ENCODE results near the gene ADCY7.

Gene ADCY7

DNA sequence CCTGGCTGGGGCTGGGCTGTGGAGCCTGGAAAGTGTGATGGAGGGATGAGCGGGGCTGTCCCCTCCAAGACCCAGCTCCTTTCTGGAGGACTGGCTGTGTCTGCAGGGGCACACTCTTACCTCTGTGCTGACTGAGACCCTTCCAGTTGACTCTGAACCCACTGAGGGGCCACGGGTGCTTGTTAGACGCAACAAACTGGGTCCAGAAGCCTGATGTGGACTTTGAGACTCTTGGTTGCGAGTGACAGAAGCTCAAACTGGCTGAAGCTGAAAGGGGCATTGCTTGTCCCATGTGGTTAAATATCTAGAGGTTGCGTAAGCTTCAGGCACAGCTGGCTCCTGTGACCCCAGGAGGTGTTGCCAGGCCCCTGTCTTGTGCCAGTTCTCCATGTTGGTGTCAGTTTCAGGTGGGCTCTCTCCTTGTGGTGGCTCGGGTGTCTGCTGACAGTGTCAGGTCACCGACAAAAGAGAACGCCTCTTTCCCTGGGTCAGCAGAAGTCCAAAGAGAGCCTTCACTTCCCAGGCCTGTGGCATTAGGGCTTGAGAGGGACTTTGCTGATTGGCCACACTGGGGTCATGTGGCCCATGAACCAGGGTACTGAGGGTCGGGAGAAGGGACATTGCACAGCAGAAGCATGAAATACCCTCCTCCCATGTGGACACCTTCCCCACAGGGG lies 16.7 kb downstream of the ADCY7 start:
- DNase-seq, result no peak

DNA sequence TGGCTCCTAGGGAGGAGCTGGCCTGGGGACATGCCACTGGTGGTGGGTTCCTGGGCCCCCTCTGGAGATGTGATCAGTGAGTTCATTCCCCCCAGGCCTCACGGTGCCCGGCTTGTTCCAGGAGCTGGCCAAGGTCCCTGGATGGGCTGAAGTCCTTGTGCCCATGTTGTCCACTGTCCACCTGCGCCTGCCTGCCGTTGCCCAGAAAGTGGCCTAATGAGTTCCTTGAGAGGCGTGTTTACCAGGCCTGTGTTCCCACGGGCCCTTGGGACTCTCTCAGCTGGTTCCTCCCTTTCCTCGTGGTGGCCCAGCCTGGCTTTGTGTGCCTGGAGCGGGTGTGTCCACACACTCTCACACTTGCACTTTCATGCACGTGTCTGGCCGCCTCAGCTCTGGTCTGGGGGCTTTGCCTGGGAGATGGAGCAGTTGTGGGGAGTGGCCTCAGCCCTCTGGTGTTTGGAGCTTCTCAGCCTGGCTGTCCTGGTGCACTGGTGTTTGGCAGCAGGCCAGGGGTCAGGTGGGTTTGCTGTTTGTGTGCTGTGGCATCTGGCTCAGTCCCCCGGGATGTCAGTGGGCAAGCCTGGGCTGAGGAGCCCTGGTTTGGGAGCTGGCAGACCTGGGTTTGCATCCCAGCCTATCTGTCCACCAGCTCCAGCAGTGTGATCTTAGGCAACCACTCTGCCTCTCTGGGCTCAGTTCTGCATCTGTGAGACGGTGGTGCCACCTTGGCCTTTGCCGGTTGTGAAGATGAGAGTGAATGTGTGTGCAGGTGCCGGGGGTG lies 18.0 kb downstream of the ADCY7 start:
- DNase-seq, result no peak

DNA sequence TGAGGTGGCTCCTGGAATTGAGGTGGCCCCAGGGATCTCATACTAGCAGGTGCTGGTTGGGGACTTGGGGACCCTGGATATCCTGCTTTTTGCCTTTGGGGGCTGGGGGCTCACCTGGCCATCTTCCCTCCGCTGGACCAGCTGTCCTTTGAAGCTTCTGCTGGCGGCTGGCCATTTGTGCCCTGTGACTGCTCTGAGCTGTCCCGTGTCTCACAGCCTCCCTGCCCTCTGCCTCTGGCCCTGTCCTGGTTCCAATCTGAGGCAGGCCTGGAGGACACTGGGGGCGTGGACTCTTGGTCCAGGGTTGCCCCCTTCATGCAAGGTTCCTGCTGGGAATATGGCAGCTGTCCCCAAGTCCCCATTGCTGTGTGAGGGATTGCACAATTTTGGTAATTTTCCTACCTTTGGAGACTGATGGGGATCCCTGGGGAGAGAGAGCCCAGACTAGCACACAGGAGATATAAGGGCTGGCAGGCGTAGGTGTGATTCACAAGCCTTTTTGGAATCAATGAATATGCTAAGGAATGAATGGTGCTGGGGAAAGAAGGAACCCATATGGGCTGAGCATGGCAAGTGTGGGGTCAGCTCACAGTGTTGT lies 19.2 kb downstream of the ADCY7 start:
- no peak for DNase-seq

DNA sequence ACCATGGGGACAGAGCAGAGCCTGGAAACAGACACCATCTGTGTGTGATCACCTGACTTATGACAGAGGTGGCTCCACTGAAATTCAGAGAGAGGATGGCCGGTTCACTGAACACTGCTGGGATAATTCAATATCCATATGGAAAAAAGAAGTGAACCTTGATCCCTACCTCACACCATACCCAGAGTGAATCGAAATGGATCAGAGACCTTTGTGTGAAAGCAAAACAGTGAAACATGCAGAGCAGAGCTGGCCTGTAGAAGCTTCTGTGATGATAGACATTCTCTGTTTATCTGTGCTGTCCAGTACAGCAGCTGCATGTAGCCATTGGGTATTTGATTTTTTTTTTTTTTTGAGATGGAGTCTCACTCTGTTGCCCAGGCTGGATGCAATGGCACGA lies 20.3 kb downstream of the ADCY7 start:
- no peak for DNase-seq

DNA sequence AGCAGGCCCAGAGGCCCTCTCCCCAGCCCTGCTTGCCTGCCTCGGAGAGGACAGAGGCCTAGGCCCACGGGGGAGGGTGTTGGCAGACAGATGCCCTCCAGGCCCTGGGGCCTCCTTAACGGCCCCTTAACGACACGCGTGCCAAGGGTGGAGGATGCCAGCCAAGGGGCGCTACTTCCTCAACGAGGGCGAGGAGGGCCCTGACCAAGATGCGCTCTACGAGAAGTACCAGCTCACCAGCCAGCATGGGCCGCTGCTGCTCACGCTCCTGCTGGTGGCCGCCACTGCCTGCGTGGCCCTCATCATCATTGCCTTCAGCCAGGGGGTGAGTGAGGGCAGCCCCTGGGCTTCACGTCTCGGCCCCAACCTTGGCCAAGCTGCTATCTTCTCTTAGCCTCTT lies 21.7 kb downstream of the ADCY7 start:
- no peak for DNase-seq

DNA sequence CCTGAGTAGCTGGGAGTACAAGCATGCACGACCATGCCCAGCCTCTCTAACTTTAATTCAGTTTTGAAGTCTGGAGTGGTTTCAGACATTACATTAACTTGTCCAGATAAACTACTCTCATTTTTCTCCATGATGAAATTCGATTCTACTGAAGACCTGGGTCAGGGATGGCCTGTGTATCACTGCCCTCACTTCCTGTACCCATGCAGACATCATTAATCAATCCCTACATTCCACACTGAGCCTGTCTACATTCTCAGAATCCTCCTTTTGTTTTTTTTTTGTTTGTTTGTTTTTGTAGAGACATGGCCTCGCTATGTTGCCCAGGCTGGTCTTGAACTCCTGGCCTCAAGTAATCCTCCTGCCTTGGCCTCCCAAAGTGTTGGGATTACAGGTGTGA lies 22.6 kb downstream of the ADCY7 start:
- DNase-seq, result no peak

DNA sequence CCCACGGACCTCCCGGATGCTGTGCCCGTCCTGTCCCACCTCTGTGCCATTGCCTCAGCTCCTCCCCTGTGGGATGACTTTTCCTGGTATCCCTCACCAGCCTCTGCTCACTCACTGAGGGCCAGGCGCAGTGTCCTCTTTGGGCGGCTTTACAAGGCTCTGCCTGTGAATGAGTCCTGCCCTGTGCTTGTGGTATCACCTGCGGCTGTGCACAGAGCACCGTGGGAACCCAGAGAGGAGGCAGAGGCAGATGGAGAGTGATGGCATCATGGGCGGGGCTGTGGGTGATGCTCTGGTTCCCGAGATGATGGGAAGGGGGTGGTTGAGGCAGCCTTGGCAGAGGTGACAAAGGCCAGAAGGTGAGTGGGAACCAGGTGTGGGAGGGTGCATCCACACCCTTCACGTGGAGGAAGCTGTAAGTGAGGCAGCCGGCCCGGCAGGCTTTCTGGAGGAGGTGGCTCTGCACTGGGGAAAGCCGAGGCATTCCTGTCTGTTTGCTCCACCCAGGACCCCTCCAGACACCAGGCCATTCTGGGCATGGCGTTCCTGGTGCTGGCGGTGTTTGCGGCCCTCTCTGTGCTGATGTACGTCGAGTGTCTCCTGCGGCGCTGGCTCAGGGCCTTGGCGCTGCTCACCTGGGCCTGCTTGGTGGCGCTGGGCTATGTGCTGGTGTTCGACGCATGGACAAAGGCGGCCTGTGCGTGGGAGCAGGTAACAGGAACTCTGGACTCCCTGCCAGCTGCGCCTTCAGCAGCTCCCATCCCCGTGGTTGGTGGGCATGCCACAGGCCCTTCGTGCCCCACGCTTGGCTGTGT lies 23.8 kb downstream of the ADCY7 start:
- DNase-seq, result no peak

DNA sequence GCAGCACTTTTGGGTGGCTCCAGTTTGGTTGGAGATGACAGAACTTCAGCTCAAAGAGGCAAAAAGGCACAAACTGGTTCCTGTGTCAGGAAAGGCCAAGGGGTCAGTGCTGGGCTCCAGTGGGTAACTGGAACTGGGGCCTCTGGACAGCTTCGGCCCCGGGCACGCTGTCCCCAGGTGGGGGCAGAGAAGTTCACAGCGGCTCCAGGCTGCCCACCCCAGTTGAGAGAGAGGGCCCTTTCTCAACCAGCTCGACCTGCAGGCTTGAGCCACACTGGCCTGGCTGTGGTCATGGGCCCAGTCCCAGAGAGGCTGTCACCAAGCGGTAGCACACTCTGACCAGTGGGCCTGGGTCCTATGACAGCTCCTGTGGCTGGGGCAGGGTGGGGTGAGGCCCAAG lies 24.5 kb downstream of the ADCY7 start:
- DNase-seq, result no peak

DNA sequence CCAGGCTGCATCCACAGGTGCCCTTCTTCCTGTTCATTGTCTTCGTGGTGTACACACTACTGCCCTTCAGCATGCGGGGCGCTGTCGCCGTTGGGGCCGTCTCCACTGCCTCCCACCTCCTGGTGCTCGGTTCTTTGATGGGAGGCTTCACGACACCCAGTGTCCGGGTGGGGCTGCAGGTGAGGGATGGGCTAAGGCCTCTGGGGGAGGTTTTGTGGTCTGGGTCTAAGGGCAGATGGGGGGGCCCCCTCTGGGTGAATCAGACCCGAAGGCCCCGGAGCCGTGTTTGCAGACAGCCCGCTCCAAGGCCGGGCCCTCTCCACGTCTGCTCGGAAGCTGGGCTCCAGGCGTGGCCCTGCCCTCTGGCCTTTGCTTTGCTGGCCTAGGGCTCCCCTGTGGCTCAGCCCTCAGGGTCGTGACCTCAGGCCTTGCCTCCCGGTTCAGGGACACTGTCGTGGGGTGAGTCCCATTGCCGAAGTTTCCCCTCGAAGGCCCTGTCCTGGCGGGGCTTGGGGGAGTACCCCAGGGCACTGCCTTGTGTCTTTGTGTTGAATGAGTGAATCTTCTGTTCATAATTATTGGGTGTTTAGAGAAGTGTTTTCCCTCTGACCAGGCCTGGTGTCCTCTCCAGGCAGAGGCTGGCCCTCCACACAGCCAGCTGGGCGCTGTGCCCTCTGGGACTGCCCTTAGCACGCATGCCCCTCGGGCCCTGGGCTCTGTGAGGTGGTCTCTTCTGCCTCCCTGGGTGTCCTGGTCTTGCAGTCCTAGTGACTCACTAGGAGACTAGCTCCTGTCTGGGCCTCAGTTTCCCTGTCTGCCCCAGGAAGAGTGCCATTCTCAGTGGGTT lies 25.6 kb downstream of the ADCY7 start:
- DNase-seq, result no peak

DNA sequence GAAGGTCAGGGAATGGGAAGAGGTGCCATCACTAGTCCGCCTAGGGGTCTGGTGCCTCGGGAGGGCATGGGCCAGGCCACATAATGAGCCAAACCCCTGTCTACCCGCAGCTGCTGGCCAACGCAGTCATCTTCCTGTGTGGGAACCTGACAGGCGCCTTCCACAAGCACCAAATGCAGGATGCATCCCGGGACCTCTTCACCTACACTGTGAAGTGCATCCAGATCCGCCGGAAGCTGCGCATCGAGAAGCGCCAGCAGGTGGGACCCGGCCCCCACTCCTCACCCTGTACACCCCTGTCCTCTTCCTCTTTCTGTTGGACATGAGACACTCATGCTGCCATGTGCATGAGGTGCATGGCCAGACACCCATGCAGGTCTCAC lies 26.2 kb downstream of the ADCY7 start:
- DNase-seq, result no peak

DNA sequence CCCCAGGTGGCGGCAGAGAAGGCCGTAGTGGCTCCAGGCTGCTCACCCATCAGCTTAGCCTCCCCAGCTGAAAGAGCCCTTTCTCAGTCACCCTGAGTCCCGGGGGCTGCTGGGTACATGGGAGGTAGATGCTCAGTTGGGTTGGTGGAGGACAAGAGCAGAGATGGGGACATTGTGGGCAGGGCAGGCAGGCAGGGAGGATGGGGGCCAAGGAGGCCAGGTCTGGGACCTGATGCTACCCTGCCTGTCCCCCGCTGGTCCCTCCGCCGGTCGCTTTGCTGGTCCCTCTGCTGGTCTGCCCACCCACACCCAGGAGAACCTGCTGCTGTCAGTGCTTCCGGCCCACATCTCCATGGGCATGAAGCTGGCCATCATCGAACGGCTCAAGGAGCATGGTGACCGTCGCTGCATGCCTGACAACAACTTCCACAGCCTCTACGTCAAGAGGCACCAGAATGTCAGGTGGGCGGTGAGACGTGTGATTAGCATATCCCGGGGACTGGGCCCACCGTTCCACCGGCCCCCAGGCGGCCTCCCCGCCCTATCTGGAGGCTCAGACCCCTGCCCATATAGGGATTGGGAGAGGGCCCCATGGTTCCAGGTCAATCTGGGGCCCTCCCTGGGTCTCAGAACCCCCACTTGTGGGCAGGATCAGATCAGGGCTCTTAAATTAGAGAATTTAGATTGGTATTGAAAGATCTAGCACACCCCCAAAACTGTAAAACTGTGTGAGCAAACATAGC lies 26.9 kb downstream of the ADCY7 start:
- no peak for DNase-seq

DNA sequence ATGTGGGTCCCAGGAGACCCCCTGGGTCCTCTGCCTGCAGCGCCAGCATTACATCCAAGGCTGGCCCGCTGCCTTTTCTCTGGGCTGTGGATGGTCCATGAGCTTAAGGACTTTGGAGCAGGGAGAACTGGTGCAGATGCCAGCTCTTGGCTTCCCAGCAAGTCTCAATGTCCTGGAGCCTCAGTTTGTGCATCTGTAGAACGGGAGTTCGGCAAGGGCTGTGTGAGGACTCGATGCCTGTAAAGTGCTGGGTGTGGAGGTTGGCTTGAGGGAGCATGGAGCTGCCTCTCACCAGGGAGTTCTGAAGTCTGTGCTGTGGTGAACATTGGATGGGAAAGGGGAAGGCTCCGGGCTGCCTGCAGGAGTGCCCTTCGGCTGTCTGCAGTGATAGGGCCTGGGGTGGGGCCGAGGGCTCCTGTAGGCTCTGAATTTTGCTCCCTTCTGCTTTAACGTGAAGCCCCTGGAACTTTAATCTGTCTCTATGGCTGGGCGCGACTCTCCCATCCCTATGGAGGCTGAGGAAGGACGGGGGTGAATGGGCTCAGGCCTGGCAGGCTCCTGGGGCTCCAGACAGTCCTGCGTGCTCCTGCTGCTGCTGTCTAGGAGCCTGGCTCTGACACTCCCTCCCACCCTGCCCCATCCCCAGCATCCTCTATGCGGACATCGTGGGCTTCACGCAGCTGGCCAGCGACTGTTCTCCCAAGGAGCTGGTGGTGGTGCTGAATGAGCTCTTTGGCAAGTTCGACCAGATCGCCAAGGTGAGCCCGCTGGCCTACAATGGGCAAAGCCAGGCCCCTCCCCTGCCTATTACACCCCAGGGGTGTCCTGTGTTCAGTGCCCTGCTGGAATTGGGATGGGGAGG lies 27.9 kb downstream of the ADCY7 start:
- DNase-seq, result no peak

DNA sequence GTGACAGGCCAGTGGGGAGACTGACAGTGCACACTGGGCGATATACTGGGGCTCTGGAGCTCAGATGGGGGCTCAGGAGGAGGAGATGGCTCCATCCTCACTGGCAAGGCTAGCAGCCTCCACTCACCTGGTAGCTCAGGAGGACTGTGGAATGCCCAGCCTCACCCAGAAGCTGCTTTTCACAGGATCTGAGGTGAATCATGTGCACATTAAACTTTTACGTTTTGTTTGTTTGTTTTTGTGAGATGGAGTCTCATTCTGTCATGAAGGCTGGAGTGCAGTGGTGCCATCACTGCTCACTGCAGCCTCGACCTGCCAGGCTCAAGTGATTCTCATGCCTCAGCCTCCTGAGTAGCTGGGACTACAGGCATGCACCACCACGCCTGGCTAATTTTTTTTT lies 28.6 kb downstream of the ADCY7 start:
- DNase-seq, result no peak

DNA sequence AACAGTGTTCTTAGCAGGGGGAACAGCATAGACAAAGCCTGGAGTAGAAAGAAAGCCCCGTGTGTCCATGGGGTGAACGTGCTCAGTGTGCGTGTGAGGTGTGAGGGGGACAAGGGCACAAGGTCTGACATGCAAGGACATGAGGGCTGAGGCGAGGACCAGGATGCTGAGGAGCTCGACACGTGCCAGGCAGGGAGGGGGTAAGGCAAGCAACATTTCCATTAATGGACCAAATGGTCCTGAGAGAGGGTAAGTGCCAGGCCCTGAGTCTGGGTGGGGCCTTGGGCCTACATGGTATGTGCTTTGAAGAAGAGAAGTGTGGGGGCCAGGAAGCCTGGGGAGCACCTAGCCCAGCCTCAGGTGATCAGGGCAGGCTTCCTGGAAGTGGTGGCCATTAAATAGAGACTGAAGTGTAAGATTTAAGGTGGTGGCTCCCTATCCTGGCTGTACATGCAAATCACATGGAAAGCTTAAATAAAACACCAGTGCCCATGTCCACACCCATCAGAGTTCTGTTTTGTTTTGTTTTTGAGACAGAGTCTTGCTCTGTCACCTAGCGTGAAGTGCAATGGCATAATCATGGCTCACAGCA lies 29.3 kb downstream of the ADCY7 start:
- DNase-seq, result no peak

DNA sequence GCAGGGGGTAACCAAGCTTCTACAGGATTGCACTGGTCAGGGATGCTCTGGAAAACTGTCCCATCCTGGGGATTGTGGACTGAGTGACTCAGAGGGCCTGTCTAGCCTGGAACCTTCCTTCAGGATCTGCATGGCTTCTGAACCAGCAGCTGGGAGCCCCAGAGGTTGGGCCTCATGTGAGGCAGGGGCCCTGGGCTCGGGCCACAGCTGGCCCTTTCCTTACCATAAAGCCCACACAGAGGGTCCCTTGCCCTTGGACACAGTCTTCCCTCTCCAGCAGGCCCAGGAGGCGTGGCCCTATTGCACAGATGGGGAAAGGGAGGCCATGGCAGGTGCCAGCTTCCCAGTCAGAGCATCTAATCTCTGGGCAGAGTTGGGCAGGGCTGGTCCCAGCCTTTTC lies 30.5 kb downstream of the ADCY7 start:
- no peak for DNase-seq

DNA sequence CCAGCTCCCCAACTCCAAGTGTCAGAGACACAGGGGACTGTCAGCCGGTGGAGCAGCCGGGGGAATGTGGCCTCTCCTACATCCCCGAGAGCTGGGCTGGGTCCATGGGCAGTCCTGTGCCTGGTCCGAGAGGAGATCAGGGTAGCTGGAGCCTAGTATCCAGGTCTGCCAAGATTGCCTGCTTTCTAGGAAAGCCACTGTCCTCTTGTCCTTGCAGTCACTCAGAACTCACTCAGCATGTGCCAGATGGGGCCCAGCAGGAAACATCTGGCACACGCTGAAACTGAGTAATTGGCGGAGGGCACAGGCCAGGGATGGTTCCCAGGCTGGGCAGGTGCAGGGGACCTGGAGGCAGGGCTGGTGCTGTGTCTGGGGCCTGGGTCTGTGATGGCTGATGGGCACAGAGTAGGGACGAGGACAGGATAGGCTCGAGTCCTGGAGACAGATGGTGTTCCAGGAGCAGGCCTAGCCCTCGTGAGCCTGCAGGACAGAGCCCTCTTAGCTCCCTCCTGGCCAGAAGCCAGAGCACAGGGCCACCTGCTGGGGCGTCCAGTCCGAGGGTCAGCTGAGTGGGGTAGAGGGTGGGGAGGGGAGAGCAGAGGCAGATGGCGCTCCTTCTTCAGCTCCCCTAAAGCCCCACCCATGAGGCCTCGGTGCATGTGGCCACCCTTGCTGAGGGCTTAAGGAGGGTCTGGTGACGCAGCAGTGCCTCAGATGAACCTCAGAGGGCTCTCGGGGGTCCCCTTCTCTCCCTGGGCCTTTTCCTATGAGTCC lies 31.1 kb downstream of the ADCY7 start:
- no peak for DNase-seq

DNA sequence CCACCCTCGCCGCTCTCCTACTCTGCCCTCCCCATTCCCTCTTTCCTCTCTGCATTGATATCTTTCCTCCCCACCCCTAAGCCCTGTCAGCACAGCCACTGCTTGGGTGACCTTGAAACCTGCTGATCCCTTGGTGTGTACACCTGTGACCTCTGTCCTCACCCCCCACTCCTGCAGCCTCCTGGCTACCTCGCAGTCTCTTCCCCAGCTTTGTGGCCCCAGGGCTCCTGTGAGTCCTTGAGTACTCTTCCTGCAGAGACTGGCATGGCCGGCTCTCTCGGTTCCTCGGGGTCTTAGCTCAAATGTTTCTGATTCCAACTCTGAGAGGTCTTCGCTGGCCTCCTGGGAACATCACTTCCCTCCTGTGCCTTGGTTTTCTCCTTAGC lies 31.7 kb downstream of the ADCY7 start:
- DNase-seq, result no peak

DNA sequence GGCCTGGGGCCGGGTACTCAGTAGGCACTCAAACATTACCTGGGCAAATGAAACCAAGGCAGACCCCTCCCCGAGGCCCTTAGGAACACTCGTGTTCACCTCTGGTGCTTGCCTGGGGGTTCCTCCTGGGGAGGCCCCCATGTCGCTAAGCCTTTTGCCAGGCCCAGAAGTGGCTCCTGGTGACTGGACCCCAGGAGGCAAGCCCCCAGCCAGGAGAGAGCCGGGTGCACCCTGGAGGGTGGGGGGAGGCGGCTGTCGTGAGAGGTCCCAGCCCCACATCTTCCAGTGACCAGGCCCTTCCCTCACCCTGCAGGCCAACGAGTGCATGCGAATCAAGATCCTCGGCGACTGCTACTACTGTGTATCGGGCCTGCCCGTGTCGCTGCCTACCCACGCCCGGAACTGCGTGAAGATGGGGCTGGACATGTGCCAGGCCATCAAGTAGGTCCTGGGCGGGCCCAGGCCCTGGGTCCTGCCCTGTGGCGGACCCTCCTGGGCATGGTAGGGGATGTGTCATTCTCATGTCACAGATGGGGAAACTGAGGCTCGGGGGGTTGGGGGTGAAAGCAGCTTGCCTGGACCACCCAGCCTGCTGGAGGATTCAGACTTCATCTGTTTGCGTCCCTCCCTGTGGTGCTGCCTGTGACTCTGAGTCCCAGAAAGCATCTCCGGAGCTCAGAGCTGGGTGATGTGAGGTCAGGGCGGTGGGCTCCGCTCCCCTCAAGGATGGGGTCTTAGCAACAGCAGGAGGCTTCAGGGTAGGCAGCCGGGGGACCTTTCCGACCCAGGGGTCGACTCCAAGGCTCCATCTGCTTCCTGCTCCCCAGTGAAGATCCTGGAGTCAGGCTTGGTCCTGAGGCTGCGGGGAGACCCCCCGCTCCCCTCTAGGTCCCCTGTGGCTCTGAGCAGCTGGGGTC lies 32.5 kb downstream of the ADCY7 start:
- no peak for DNase-seq
